Melanocyte of skin (primary cell): ENCODE measurements around the gene INCA1. TPM values are rescaled to one million over a fixed set of nuclear protein-coding genes. Genes with fewer than 3 reads are reported as not detected.

Experiments
- small RNA-seq, 2 donors: library from RNA; depleted of rRNA; stranded (forward); fragments of <200 nt; gene quantifications; one replicate each; pipeline ENCODE3, GENCODE V24; 2012
- total RNA-seq, 2 donors: library from RNA; depleted of rRNA; stranded (reverse); fragments of >200 nt; gene quantifications; 2 replicates each; pipeline ENCODE4 v1.2.3, GENCODE V29; 2012

INCA1 gene
- total RNA-seq: under 1 TPM; under 0.01 to 0.69 TPM

GRCh38 chr17:4997302-4998026 is at the start of gene INCA1, which contains the start of gene KIF1C:
Gene INCA1 (minus strand): TSS chr17:4997522. CDS start chr17:4994437, 3,085 bp downstream.
Gene KIF1C (plus strand): TSS chr17:4997950. CDS start chr17:5000247, 2,297 bp downstream.

GRCh38 chr17:5035315-5035714 is 38.0 kb upstream of the INCA1 start, which contains the start of gene SLC52A1:
Gene SLC52A1 (minus strand): TSS chr17:5035426. CDS start chr17:5034606, 820 bp downstream.

GRCh38 chr17:4986951-4987766 is 10.2 kb downstream of the INCA1 start, which contains the start of gene CAMTA2:
Gene CAMTA2 (minus strand): TSS chr17:4987675. CDS start chr17:4986222, 1,453 bp downstream.

GRCh38 chr17:4967539-4968485 is 29.5 kb downstream of the INCA1 start, which contains the start of gene SPAG7:
Gene SPAG7 (minus strand): TSS chr17:4967817. CDS start chr17:4967804, 13 bp downstream.

GRCh38 chr17:4950746-4951204 is 46.5 kb downstream of the INCA1 start, which contains the start of gene ENO3:
Gene ENO3 (plus strand): TSS chr17:4951119. CDS start chr17:4951830, 711 bp downstream.

GRCh38 chr17:4948166-4948930 is 49.0 kb downstream of the INCA1 start, which contains the start of gene PFN1:
Gene PFN1 (minus strand): TSS chr17:4948530. CDS start chr17:4948394, 136 bp downstream.

GRCh38 chr17:4939796-4940554 is 57.3 kb downstream of the INCA1 start, which contains the start of the genes RNF167 and SLC25A11:
Gene RNF167 (plus strand): TSS chr17:4940268. CDS start chr17:4940910, 642 bp downstream.
Gene SLC25A11 (minus strand): TSS chr17:4940046. CDS start chr17:4939910, 136 bp downstream.

Small RNA genes lying within 50 kb of the gene (small RNA-seq; reads per million reads assigned to genes)
- 0 to 0.23 reads per million in 2 donors for gene MIR6864
- 0 to 0.09 reads per million in 2 donors for gene MIR6865

Other genes starting within 250 kb of the INCA1 start
- not detected for gene TM4SF5, start 225.6 kb downstream of the INCA1 start, total RNA-seq
- not detected for gene VMO1, start 211.2 kb downstream of the INCA1 start, total RNA-seq
- gene GLTPD2, start 208.6 kb downstream of the INCA1 start, total RNA-seq: not detected
- gene PSMB6, start 201.4 kb downstream of the INCA1 start, total RNA-seq: 100 to 1,000 TPM; 137 to 165 TPM
- 10 to 100 TPM in 1 of 2 donors, 1 to 10 TPM in 1; 8.9 to 10.3 TPM for gene PLD2, start 190.4 kb downstream of the INCA1 start, total RNA-seq
- 10 to 100 TPM; 37.6 to 40.6 TPM for gene MINK1, start 164.2 kb downstream of the INCA1 start, total RNA-seq
- under 1 TPM in 1 of 2 donors, not detected in 1; 0.69 TPM for gene C17orf107, start 98.0 kb downstream of the INCA1 start, total RNA-seq
- gene CHRNE, start 94.4 kb downstream of the INCA1 start, total RNA-seq: under 1 TPM in 1 of 2 donors, not detected in 1; 0.69 TPM
- not detected for gene GP1BA, start 65.2 kb downstream of the INCA1 start, total RNA-seq
- 100 to 1,000 TPM in 1 of 2 donors, 10 to 100 TPM in 1; 92.9 to 111 TPM for gene SLC25A11, start 57.5 kb downstream of the INCA1 start, total RNA-seq
- 10 to 100 TPM; 32.0 to 42.0 TPM for gene RNF167, start 57.3 kb downstream of the INCA1 start, total RNA-seq
- gene PFN1, start 49.0 kb downstream of the INCA1 start, total RNA-seq: 100 to 1,000 TPM; 444 to 707 TPM
- 1 to 10 TPM; 2.7 to 5.5 TPM for gene ENO3, start 46.4 kb downstream of the INCA1 start, total RNA-seq
- 10 to 100 TPM; 22.4 to 30.0 TPM for gene SPAG7, start 29.7 kb downstream of the INCA1 start, total RNA-seq
- 10 to 100 TPM in 1 of 2 donors, 1 to 10 TPM in 1; 9.0 to 20.0 TPM for gene CAMTA2, start 9.8 kb downstream of the INCA1 start, total RNA-seq
- 10 to 100 TPM; 25.1 to 29.6 TPM for gene KIF1C, start 428 bp upstream of the INCA1 start, total RNA-seq
- gene SLC52A1, start 37.9 kb upstream of the INCA1 start, total RNA-seq: not detected
- 1 to 10 TPM in 1 of 2 donors, under 1 TPM in 1; 0.67 to 1.7 TPM for gene ZFP3, start 80.9 kb upstream of the INCA1 start, total RNA-seq
- 1 to 10 TPM; 5.2 to 8.7 TPM for gene ZNF232, start 114.4 kb upstream of the INCA1 start, total RNA-seq
- gene USP6, start 118.5 kb upstream of the INCA1 start, total RNA-seq: not detected
- 10 to 100 TPM; 11.4 to 14.3 TPM for gene ZNF594, start 194.3 kb upstream of the INCA1 start, total RNA-seq
- gene SCIMP, start 237.3 kb upstream of the INCA1 start, total RNA-seq: not detected